Activated CD8-positive, alpha-beta memory T cell treated with anti-CD3 and anti-CD28 coated beads, Interleukin-2, amount 50 U/mL, for 24 hours (primary cell): ENCODE results near the gene DLX1.
"Not testable (repeated sequence)": the region's sequence is repeated elsewhere in the genome, so short reads cannot be mapped to it uniquely, and the experiment has no call there.

ENCODE experiments used
- DNase-seq: peaks from one replicate; pipeline ENCODE4 v3.0.0-alpha.2; 2020; ENCODE audit errors: extremely low read depth

The DLX1 gene

DNA sequence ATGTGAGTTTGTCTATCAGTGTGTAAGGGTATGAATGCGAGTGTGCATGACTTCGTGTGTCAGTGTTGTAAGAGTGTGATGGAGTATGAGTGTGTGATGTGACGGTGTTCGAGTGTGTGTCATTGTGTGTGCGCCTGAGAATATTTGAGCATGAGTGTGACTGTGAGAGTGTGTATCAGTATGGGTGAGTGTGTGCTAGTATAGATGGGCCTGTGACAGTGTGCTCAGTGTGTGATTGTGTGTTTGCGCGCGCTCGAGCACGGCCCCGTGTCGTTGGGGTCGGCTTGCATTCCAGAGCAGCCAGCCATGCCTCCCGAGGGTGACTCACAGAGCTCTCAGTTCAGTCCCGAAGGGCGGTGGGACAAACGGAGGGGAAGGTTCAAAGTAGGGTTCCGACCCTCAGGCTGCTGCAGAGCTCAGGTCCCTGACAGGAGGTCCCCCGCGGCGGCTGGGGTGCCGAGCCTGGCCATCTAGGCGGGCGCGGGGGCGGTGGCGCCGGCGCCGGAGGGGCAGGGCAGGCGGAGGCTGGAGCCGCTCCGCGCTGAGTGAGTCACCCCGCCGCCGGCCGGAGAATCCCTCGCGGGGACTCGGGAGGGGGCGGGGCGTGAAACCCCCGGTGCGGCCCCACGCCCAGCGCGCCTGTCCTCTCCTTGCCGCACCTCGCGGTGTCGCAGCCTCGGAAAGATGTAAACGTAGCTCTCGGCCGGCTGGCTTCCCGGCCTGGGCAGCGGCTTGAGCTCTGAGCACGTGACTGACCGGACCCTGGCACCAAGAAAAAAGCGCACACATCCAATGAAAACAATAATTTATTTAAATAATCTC lies 13.6 kb downstream of the DLX1 start:
- DNase-seq, result no peak

DNA sequence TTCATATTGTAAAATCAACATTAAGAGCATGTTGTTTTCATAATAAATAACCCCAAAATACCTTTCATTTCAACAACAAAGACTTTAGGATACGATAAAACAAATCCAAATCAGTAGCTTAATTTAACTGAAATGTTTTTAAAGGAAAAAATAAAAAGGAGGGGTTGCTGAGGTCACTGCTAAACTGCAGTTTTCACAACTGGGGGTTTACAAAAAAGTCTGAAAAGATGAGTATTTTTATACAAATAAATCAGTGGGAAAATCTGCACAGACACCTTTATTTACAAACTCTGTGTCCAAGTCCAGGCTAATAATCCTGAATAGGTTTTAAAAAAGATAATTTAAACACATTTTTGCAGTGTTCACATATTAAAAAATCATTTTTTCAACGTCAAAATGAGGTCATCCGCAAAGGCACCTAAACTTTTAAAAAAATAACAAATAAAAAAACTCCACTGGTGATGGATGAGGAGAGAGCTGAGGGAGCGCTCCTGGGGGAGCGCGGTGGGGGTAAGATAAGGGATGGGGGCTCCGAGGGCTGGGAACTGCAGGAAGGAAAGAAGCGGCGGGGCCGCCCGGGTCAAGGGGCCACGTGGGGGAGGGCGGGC lies 14.3 kb downstream of the DLX1 start:
- no peak for DNase-seq

GRCh38 chr2:172100080-172100934 lies 15.0 kb downstream of the DLX1 start:
- no peak for DNase-seq

GRCh38 chr2:172100935-172101820 lies 15.9 kb downstream of the DLX1 start:
- DNase-seq, result no peak

GRCh38 chr2:172101821-172102390 lies 16.6 kb downstream of the DLX1 start:
- DNase-seq, result no peak

- DNase-seq, result peak; percentile 51
Observed at GRCh38 chr2:172102391-172103359, 17.4 kb downstream of the DLX1 start, which contains the start of gene DLX2. Gene DLX2, minus strand, starts transcription at chr2:172102900. Its CDS starts 362 bp downstream, at chr2:172102538.

GRCh38 chr2:172103471-172104272 lies 18.4 kb downstream of the DLX1 start:
- DNase-seq, result peak; percentile 44

GRCh38 chr2:172105471-172106107 lies 20.3 kb downstream of the DLX1 start:
- no peak for DNase-seq

DNA sequence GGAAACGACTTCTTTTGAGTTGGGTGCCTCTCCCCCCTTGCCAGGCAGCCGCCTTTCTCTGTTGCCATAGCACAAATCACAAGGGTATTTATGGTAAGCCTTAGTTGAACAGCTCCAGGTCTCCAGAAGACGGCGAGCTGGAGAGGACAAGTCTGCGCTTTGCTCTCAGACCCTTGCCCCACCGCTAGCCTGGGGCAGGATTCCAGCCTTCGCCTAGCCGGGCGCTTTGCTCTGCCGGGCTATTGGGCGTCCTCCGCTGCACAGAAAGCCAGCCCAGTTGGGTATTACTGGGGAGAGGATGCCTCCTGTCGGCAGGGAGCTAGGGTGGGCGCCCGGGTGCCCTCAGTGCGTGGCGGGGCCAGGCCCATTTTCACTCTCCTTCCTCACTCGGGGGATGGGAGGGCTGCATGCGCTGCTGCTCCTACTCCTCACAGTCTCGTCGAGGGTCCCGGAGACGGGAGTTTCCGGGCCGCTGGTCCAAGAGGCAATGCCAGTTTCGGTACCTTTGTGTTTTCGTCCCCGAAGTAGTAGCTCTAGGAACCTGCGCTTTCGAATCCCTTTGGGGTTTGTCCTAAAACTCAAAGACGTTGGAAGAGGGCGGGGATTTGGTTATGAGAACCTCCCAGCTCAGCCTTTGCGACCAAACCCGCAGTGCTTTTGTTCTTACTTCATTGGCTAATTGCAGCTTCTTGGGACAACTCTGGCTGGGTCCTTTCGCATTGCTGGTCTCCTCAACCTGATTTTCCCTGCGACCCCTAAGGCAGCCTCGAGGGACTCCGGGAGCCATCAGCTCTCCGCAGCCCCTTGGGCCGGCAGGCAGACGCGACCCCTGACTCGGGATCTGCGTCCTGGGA lies 21.0 kb downstream of the DLX1 start:
- DNase-seq, result no peak

DNA sequence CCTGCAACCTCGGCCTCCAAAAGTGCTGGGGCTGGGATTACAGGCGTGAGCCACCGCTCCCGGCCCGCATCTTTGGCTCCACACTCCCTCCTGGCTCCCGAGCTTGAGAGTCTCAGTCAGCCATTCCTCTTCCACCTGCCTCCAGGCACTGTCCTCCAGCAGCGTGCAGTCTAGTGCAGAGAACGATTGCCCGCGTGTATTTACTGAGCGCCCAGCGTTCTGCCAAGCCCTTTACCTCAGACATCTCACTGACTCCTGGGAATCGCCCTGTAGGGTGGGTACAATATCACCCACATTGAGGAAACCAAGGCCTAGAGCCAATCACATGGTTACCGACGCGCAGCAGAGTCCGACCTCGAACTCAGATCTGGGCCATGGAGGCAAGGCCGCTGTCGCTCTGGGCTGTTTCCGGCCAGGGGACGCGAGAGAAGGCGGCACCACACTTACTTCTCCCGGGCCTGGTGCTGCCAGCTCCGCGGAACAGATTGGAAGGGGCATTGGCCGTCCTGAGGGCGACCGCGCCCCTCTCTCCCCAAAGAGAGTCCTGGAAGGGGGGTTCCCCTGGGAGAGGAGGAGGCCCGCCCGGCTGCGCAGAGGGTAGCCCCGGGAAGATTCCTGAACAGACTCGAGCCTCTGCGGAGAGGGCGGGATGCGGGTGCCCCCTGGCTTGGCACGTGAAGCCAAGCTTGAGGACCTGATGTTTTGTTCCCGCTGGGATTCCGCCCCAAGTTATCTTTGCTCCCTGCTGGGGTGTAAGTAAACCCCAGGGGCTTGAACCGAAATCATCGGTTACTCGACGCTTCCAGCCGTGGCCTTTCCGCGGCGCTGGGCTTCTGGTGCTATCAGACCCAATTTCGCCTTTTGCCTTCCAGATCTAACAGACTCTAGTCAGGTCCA lies 22.6 kb downstream of the DLX1 start:
- DNase-seq, result no peak

GRCh38 chr2:172108587-172108930 lies 23.3 kb downstream of the DLX1 start:
- DNase-seq, result no peak

DNA sequence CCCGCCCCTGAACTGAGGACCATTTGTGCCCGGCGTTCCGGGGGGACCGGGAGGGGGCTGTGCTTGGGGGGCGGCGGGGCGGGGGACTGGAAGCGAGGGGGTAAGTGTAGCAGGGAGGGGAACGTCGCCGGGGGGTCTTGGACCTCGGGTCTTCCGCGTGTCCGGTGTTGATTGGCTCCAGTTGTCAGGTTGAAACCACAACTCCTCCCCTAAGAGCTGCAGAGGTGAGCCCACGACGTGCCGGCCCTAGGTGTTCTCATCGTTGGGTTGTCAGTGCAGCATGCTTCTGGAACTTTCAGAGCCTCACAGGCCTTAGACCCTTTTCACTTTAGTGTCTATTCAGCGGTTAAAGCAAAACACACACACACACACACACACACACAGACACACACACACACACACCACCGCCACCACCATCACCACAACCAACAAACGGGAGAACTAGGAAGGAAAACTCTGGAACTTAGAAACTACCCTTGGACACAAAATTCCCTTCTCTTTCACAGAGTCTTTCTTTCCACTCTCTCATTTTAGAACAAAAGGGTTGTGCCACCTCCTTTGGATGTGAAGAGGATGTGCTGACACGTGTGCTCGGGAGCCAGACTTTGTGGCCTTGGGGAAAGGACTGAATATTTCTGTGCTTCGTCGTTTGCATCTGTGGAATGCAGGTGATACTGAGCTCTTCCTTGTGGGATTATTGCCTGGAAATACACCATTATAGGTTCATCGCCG lies 24.1 kb downstream of the DLX1 start:
- no peak for DNase-seq

GRCh38 chr2:172109988-172110811 lies 24.9 kb downstream of the DLX1 start:
- no peak for DNase-seq

DNA sequence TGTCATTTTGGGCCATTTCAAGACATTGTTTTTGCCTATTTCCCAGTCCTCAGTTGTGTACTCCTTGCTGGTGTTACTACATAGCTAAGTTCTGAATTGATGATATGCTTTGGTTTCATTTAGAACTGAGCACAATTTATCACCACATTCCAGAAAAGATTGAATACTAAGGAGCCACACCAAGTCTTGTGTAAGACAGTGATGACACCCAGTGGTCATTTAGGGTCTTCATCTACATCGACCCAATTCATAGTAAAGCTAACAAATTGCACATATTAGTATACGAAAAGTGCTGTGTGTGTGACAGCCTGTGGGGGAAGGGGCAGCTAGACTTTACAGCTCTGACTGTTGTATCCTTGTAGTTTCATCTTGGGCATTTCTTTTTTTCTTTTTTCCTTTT lies 28.3 kb downstream of the DLX1 start:
- no peak for DNase-seq

DNA sequence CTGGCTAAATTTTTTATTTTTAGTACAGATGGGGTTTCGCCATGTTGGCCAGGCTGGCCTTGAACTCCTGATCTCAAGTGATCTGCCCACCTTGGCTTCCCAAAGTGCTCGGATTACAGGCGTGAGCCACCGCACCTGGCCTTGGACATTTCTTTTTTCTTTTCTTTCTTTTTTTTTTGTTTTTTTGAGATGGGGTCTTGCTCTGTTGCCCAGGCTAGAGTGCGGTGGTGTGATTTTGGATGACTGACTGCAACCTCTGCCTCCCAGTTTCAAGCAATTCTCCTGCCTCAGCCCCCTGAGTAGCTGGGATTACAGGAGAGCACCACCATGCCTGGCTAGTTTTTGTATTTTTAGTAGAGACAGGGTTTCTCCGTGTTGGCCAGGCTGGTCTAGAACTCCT lies 28.9 kb downstream of the DLX1 start:
- DNase-seq, result not testable (repeated sequence)
